Cerebellar nuclear complex (tissue), 1 donor: ENCODE measurements around the gene PARD3B.
"Not testable (repeated sequence)": the region's sequence is repeated elsewhere in the genome, so short reads cannot be mapped to it uniquely, and the experiment has no call there.

Experiments used
- DNase-seq, 2 experiments: peaks; one replicate each; lab custom pipeline; 2025; lab: John Stamatoyannopoulos, UW

PARD3B gene

DNA sequence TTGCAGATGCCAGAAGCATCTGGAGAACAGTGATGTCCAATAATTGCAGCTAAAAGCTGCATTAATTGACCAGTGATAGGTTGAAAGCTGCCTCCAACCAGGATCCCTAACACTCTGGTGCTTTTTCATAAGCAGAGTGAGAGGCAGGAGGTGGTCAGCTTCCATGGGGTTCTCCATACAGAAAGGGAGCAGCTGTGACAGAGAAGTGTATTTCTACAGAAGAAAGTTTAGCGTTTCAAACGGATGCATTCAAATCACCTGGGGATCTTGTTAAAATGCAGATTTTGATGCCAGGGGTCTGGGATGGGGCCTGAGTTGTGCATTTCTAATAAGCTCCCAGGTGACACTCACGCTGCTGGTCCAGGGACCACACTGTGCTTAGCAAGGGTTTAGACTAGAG lies 920.5 kb downstream of the PARD3B start:
- DNase-seq, result no peak

DNA sequence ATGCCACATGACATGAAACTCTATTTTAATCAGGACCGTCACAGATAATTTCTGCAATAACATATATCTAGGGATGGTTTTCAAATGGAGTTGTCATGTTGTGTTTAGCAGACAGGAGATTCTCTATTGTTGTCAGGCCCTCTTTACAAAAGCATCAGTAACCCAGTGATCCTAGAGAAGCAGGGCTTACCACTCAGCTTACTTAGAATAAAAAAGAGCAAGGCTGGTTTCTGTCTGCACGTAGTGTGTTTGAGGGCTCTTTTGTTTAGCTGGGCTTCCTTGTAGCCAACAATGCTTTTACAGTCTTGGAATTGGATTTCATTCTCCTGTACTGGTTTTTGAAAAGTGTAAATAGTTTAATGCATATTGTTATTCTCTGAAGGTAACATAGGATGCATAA lies 926.5 kb downstream of the PARD3B start:
- no peak for DNase-seq

DNA sequence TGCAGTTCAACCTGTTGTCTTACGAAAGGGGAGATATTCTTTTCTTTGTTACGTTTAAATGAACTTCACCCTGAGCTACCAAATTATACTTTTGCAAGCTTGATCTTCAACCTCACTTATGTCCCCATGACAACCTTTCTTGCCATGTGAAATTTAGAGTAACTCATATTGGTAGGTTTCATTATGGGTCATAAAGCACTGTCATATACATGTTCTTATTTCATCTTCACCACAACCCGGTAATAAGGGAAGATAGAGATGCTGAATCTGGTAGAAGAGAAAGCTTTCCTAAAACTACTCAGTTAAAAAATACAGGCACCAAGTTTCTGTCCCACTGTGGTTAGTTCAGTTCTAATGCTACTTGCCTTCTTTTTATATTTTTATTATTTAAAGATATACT lies 928.5 kb downstream of the PARD3B start:
- no peak for DNase-seq

GRCh38 chr2:205474741-205475415 lies 929.6 kb downstream of the PARD3B start:
- no peak for DNase-seq

- DNase-seq, result no peak
These were observed 930.1 kb downstream of the PARD3B start for GRCh38 chr2:205475416-205475768.

DNA sequence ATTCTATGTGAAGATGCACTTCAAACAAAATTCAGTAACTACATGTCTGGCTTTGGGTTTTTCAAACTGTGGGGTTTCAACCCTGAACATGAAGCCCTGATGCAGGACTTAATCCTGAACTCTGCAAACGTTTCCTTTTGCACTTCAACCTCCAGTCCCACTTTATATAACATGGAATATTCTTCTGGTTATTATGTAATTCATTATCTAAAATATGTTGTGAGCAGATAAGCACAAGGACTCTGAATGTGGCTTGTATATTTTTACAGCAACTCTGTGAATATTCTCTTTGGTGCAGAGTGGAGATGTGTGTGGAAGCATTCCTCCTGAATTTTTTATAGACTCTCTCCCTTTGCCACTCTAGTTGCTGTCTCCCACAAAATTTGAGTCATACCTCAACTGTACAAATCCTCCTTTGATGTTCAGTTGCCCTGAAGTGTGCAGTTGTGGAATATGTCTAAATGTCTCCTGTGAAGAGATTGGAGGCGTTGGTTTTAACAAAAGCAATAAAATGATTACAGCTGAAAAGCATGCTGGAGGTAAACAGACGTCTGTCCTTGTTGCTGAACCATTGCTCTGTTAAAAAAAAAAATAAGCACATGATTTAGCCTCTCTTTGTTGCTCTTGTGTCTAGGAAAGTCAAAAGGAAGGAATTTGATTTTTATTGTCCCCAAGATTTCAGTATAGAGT lies 931.9 kb downstream of the PARD3B start:
- no peak for DNase-seq

GRCh38 chr2:205481861-205482260 lies 936.6 kb downstream of the PARD3B start:
- no peak for DNase-seq

- DNase-seq, result no peak
These were observed 937.3 kb downstream of the PARD3B start for GRCh38 chr2:205482399-205483081.

GRCh38 chr2:205483095-205483494 lies 937.8 kb downstream of the PARD3B start:
- DNase-seq, result no peak

DNA sequence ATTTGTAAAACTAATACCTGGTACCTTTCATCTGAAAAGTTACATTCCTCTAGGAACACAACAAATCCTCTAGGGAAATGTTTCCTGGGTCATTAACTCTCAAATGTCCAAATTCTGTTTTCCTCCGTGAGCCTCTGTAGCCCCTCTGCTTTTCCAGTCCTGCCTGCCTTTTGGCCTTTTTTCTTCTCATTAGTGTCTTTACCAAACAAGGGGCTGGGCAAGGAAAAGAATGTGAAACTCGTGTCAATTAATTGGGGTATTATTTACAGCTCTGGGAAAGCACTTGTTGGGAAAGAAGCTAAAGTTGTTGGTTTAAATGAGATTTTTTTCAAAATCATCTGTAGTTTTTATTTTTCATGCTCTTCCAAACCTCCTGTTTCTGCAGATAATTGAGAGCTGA lies 938.9 kb downstream of the PARD3B start:
- DNase-seq, result no peak

DNA sequence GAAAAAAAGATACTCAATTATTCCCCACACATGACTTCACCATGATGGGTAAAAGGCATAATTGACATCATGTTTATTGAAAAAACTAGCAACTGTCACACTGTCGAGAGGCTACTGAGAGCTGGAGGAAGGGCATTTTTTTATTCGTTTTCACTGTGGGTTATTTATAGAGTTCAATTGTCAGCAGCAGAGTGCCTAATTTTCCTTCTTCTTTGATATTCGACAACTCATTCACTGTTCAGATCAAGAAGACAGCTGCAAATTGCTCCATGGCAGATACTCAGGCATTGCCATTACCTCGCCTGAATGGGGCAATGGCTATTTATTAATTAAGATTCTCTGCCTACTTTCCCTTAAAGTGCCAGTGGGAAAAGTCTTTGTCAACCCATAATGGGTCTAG lies 939.5 kb downstream of the PARD3B start:
- no peak for DNase-seq

- not testable (repeated sequence) for DNase-seq
These were observed 948.3 kb downstream of the PARD3B start for GRCh38 chr2:205493528-205493927.

DNA sequence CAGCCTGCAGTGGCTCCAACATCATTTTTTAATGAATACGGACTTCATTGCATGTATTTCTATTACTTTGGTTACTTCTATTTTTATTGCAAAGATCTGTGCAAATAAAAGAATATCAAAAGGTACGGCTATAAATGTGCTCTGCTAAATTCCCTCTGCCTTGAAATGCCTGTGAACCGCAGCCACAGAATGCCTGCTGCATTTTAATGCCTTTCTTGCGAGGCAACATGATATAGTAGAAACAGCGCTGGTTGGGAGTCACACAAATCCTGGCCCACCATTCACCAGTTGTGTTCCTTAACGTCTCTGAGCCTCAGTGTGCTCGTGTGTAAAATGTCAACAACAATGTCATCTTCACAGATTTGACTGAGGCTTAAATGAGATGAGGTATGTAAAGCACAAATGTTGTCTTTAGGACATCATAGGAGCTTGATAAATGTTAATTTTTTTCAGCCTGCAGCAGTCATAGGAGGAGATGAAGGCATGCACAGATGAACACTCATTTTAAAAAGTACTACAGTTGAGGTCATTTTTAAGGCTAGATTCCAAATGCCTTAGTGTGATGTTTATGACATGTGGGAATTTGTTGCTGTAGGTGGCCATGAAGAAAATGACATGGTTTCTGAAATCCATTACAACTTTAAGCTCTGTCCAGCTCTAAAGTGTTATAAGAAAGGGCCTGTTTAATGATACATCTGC lies 949.4 kb downstream of the PARD3B start:
- no peak for DNase-seq

DNA sequence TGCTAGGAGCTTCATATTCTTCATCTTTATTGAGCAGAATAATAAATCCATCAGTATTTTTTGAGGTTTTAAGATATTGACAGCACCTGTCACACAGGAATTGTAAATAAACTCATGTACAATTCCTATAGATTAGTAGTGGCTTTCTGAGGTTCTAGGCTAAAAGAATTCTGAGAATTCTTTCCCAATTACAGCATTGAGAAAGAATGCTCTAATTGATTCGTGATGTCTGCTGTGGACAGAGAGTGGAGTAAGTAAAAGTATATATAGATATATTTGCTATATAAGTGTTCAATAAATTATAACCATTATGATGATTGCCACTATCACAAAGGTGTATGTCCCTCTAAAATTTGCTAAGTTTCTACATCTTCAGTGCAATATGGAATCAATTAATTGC lies 950.5 kb downstream of the PARD3B start:
- no peak for DNase-seq

DNA sequence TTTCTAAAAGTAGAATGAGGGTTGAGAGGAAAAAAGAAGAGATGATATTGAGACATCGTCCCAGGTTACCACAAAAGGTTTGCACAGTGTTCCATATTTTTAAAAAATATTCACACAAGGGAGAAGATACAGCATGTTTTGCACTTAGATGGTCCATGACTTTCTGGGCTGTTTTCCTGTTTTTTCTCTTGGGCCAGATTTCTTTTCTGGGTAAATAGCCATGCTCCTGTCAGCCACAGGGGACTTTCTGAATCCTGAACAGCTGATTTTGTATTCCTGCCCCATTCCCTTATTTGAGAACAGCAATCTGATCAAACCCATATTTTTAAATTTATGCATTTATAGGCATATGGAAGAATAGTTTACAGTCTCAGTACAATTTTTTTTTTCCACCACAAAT lies 951.1 kb downstream of the PARD3B start:
- DNase-seq, result no peak

GRCh38 chr2:205496772-205497171 lies 951.5 kb downstream of the PARD3B start:
- no peak for DNase-seq

GRCh38 chr2:205499006-205499405 lies 953.7 kb downstream of the PARD3B start:
- DNase-seq, result no peak

- DNase-seq, result no peak
These were observed 954.8 kb downstream of the PARD3B start for GRCh38 chr2:205500065-205500464.

DNA sequence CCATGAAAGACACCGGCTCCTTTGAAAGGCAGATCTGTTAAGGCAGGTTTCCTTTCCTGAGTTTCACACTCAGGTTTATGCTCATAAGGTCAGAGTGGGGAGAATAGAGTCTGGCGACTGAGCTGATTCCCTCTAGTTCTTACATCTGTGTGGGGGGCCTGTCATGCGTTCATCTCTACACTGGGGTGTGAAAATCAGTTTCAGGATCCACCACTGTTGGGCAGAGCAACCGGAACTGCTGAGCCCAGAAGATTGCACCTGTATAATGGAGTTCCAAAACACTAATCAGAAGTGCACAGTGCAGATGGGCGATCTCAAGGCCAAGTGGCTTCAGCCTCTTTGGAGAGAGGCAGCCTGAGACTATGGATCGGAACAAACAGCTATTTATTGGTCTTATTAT lies 955.7 kb downstream of the PARD3B start:
- DNase-seq, result no peak

DNA sequence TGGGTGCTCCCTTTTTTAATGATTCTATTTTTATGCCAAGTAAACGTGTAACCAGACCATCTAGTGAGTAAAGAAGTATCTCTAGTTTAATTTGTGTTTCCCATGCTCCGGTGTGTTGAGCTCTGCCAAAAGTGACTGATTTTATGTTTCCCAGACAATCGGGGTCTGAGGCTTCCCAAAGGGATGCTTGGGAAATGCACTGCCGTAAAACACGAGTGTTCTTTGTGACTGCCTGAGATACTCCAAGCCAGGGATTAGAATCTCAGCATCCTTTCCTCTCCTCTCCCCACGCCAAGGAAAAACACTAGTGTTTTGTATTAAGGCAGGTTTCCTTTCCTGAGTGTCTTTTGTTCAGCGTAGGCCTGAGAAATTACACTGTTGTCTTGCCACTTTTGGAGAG lies 956.6 kb downstream of the PARD3B start:
- DNase-seq, result no peak

DNA sequence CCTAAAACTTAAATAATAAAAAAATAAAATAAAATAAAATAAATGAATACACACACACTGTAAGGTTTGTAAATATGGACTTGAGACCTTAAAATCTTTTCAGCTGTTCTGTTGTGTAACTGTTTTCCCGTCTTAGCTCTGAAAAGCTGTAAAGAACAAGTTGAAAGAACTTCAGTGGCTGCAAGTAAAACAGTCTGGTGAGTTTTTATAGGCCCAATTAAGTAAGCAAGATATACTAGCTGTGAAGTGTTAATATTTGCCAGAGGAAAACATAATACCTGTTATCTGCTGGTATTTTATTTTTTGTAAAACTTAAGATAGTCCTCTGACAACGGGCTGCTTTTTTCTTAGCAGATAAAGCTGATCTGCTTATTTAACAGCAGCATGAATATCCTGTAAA lies 960.1 kb downstream of the PARD3B start:
- DNase-seq, result no peak

GRCh38 chr2:205509655-205510054 lies 964.4 kb downstream of the PARD3B start:
- no peak for DNase-seq

DNA sequence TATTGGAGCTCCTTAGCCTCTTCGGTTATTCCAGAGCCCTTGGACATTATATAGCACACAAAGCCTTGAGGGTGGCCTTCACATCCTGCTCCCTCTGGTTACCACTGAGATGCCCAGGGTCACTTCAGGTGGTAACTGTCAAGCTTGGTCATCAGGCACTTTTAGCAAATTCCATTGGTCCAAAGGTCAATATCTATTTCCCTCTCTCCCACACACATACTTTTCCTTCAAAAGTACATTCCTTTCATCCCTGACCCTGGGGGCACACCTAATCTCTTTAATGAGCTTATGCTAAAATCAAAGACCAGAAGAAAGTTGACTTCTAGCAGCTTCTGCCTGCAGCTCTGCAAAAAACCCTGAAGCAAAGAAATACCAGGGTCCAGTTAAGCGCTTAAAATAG lies 965.1 kb downstream of the PARD3B start:
- no peak for DNase-seq
